ENCODE data around the gene SEPHS2. TPM values are rescaled to one million over a fixed set of nuclear protein-coding genes. Genes with fewer than 3 reads are reported as not detected.
"Not testable (repeated sequence)": the region's sequence is repeated elsewhere in the genome, so short reads cannot be mapped to it uniquely, and the experiment has no call there.

The SEPHS2 gene
- polyA plus RNA-seq, 1 donor from 2014 or later: 64.0 TPM

DNA sequence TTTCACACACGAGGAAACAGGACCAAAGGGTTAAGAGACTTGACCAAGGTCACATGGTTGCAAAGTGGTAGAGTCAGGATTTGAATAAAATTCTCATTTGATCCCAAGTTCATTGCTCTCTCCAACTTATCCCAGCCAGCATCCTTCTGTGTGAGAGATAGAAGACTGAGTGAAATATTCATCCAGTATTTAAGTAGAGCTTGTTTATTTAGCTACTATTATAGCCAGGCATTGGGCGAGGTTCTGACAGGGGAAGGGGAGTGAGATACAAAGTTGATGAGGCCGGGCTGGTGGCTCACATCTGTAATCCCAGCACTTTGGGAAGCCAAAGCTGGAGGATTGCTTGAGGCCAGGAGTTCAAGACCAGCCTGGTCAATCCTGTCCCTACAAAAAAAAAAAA is 31.3 kb upstream of the SEPHS2 start:
- Mint-ChIP-seq H3K4me1 (peaks cover 22 to 44% (median 35%) of the 10 kb centered on the region in 3 donors), H3K9me3 (peaks cover 0 to 2% (median 0%) of the 10 kb centered on the region in 3 donors), H3K27ac (peak overlapping the region in 1 of 3 donors; percentile 72), H3K36me3 (peaks cover 3% of the 10 kb centered on the region), H3K27me3 (no peaks in the 10 kb centered on the region), H3K4me3 (peak overlapping the region in 3 of 4 donors; percentile 35 to 49 (median 40))

DNA sequence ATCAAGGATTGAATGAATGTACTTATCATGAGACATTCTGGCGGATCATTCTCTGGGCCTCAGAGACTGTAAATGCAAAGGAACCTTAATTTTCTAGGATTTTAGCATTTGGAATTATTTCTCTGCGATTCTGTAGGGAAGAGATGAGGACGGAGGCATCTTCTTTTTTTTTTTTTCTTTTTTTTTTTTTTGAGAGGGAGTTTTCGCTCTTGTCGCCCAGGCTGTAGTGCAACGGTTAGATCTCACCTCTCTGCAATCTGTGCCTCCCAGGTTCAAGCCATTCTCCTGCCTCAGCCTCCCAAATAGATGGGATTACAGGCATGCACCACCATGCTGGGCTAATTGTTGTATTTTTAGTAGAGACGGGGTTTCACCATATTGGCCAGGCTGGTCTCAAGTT is 29.0 kb upstream of the SEPHS2 start:
- H3K36me3 Mint-ChIP-seq: peaks cover 3% of the 10 kb centered on the region
- peaks cover 0 to 2% (median 0%) of the 10 kb centered on the region in 3 donors for H3K9me3 Mint-ChIP-seq
- no peaks in the 10 kb centered on the region for H3K27me3 Mint-ChIP-seq
- peak overlapping the region; percentile 62 to 76 (median 72) for H3K4me3 Mint-ChIP-seq
- H3K4me1 Mint-ChIP-seq: peaks cover 28 to 49% (median 44%) of the 10 kb centered on the region in 3 donors
- H3K27ac Mint-ChIP-seq: peak overlapping the region in 2 of 3 donors; percentile 10 to 12

DNA sequence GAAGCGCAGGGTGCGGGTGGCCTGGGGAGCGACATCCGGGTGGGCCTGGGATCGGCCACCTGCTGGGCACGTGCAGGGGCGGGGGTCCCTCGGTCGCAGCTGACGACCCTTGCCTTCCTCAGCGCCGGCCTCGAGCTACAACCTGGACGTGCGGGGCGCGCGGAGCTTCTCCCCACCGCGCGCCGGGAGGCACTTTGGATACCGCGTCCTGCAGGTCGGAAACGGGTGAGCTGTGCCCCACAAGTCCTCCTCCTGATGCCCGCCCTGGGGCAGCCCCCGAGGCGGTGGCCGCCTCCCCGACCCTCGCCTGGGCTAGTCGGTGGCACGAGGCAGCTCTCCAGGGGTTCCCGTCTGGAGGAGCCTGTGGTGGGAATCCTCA is 28.4 kb upstream of the SEPHS2 start:
- no peaks in the 10 kb centered on the region for H3K27me3 Mint-ChIP-seq
- peaks cover 0 to 2% (median 0%) of the 10 kb centered on the region in 3 donors for H3K9me3 Mint-ChIP-seq
- peak overlapping the region; percentile 86 to 99 (median 92) for H3K4me3 Mint-ChIP-seq
- peaks cover 3% of the 10 kb centered on the region for H3K36me3 Mint-ChIP-seq
- H3K4me1 Mint-ChIP-seq: peaks cover 24 to 48% (median 43%) of the 10 kb centered on the region in 3 donors
- H3K27ac Mint-ChIP-seq: no peak overlapping the region

DNA sequence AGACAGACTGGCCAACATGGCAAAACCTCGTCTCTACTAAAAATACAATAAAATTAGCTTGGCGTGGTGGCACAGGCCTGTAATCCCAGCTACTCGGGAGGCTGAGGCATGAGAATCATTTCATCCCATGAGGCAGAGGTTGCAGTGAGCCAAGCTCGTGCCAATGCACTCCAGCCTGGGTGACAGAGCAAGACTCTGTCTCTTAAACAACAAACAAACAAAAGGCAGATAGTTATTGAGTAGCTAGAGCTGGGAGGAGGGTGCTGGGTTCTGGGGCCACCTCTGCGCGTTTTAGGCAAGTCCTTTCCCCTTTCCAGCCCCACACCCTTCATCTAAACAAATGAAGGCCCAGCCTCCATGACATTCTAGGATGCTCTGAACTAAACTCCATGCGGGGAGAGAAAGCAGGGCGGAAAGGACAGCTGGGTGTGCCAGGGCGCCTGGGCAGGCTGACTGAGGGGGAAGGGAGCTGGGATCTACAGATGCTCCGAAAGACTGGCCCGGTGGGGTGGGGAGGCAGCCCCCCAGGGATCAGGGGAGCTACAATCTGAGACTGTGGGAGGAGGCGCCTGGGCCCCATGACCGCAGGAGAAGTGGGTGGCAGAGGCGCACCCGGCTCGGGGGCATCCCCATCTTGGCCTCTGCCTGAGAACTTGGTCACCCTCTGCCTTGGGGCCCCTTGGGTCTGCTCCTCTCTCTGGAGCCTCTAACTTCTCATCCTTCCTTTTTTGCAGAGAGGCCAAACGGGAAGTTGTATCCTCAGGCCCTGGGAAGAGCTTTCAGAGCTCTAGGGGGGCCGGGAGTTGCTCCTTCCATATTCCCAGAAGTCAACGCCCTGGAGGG is 27.8 kb upstream of the SEPHS2 start:
- peak overlapping the region; percentile 90 to 97 (median 96) for H3K27ac Mint-ChIP-seq
- peaks cover 3% of the 10 kb centered on the region for H3K36me3 Mint-ChIP-seq
- H3K4me1 Mint-ChIP-seq: peaks cover 23 to 43% (median 40%) of the 10 kb centered on the region in 3 donors
- H3K4me3 Mint-ChIP-seq: peak overlapping the region; percentile 86 to 99 (median 92)
- H3K9me3 Mint-ChIP-seq: peaks cover 0 to 2% (median 0%) of the 10 kb centered on the region in 3 donors
- no peaks in the 10 kb centered on the region for H3K27me3 Mint-ChIP-seq

DNA sequence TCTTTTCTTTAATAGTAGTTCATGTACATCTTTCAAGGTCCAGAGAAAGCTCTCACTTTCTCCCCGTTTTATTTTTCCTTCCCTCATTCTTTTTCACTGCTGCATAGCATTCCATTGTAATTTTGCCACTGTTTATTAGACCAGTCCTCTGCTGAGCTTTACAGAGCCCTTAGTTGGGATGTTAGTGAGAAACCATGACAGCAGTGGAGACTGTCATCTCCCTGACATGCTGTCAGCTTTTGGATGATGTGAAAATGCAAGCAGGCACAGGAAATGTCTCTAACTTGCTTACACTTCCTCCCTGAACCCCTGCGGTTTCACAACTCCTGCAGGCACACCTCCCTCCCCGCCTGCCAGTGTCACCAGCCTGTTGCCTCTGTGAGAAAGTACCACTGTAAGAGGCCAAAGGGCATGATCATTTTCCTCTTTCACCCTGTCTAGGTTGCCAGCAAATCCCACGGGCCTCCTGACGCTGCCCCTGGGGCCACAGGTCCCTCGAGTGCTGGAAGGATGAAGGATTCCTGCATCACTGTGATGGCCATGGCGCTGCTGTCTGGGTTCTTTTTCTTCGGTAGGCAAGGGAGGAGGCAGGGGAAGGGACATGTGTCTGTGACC is 26.8 kb upstream of the SEPHS2 start, which contains the start of gene ITGAL:
TSS of gene ITGAL (plus strand) at position 415 of the 615 bp plus-strand sequence. CDS start at position 511, 96 bp downstream.
- H3K36me3 Mint-ChIP-seq: peaks cover 3% of the 10 kb centered on the region
- H3K9me3 Mint-ChIP-seq: peaks cover 0 to 2% (median 0%) of the 10 kb centered on the region in 3 donors
- H3K4me3 Mint-ChIP-seq: peak within 1 kb of the TSS; percentile 86 to 99 (median 92)
- H3K4me1 Mint-ChIP-seq: peaks cover 21 to 43% (median 40%) of the 10 kb centered on the region in 3 donors
- peak within 1 kb of the TSS; percentile 90 to 97 (median 96) for H3K27ac Mint-ChIP-seq
- no peaks in the 10 kb centered on the region for H3K27me3 Mint-ChIP-seq

DNA sequence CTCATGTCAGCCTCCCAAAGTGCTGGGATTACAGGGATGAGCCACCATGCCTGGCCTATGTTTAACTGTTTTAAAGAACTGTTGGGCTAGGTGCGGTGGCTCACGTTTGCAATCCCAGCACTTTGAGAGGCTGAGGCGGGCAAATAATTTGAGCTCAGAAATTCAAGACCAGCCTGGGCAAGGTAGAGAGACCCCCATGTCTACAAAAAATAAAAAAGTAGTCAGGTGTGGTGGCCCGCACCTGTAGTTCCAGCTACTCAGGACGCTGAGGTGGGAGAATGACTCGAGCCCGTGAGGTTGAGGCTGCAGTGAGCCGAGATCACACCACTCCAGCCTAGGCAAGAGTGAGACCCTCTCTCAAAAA is 24.9 kb upstream of the SEPHS2 start:
- H3K9me3 Mint-ChIP-seq: peaks cover 0 to 2% (median 0%) of the 10 kb centered on the region in 3 donors
- peaks cover 3% of the 10 kb centered on the region for H3K36me3 Mint-ChIP-seq
- H3K27me3 Mint-ChIP-seq: no peaks in the 10 kb centered on the region
- peak overlapping the region; percentile 75 to 90 (median 90) for H3K27ac Mint-ChIP-seq
- H3K4me3 Mint-ChIP-seq: peak overlapping the region in 3 of 4 donors; percentile 60 to 69 (median 67)
- peaks cover 14 to 41% (median 35%) of the 10 kb centered on the region in 3 donors for H3K4me1 Mint-ChIP-seq

DNA sequence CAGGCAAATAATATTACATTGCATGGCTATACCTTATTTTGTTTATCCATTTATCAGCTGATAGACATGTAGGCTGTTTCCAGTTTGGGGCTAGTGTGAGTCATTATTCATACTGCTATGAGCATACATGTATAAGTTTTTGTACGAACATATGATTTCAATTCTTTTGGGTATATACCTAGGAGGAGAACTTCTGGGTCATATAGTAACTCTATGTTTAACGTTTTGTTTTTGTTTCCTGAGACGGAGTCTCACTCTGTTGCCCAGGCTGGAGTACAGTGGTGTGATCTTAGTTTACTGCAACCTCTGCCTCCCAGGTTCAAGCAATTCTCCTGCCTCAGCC is 24.5 kb upstream of the SEPHS2 start:
- H3K4me1 Mint-ChIP-seq: peaks cover 14 to 39% (median 32%) of the 10 kb centered on the region in 3 donors
- peak overlapping the region; percentile 66 to 90 (median 75) for H3K27ac Mint-ChIP-seq
- no peaks in the 10 kb centered on the region for H3K27me3 Mint-ChIP-seq
- H3K4me3 Mint-ChIP-seq: peak overlapping the region in 3 of 4 donors; percentile 58 to 75 (median 69)
- peaks cover 0 to 2% (median 0%) of the 10 kb centered on the region in 3 donors for H3K9me3 Mint-ChIP-seq
- no peaks in the 10 kb centered on the region for H3K36me3 Mint-ChIP-seq

DNA sequence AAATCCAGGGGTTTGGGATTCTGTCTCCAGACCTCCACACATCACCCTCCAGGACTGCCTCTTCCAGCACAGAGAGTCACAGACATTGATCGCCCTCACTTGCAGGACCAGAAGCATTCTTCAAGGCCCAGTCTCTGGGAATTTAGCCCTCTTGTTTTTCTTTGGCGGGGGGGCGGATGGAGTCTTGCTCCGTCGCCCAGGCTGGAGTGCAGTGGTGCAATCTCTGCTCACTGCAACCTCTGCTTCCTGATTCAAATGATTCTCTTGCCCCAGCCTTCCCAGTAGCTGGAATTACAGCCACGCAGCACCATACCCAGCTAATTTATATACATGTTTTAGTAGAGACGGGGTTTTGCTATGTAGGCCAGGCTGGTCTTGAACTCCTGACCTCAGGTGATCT is 18.4 kb upstream of the SEPHS2 start:
- Mint-ChIP-seq H3K27ac (peak overlapping the region in 2 of 3 donors; percentile 35 to 74), H3K9me3 (no peaks in the 10 kb centered on the region), H3K36me3 (peaks cover 2% of the 10 kb centered on the region), H3K4me1 (peaks cover 7 to 11% (median 10%) of the 10 kb centered on the region in 3 donors), H3K27me3 (no peaks in the 10 kb centered on the region), H3K4me3 (no peak overlapping the region)

DNA sequence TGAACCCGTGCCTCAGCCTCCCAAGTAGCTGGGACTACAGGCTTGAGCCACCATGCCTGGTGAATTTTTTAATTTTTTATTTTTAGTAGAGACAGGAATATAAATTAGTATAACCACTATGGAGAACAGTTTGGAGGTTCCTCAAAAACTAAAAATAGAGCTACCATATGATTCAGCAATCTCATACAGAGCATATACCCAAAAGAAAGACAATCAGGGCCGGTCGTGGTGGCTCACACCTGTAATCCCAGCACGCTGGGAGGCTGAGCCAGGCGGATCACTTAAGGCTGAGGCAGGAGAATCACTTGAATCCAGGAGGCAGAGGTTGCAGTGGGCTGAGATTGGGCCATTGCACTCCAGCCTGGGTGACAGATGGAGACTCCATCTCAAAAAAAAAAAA is 15.8 kb upstream of the SEPHS2 start:
- not testable (repeated sequence) for H3K36me3 Mint-ChIP-seq, H3K27me3 Mint-ChIP-seq, H3K27ac Mint-ChIP-seq

DNA sequence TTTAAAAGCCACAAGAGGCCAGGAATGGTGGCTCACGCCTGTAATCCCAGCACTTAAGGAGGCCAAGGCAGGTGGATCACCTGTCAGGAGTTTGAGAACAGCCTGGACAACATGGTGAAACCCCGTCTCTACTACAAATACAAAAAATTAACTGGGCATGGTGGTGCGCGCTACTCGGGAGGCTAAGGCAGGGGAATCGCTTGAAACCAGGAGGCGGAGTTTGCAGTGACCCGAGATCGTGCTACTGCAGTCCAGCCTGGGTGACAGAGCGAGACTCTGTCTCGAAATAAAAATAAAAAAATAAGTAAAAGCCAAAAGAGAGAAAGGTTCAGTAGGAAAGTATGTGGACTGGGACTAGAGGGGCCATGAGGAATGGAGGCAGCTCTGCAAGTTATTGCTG is 13.8 kb upstream of the SEPHS2 start:
- Mint-ChIP-seq H3K27me3 (no peaks in the 10 kb centered on the region), H3K4me1 (peaks cover 24 to 34% (median 32%) of the 10 kb centered on the region in 3 donors), H3K9me3 (no peaks in the 10 kb centered on the region), H3K36me3 (peaks cover 2% of the 10 kb centered on the region), H3K4me3 (peak overlapping the region in 3 of 4 donors; percentile 70 to 91 (median 76)), H3K27ac (peak overlapping the region; percentile 59 to 93 (median 92))

More for the DNA sequence above, 15.8 kb upstream of the SEPHS2 start:
- H3K4me3 Mint-ChIP-seq, H3K9me3 Mint-ChIP-seq: not testable (repeated sequence)
- H3K4me1 Mint-ChIP-seq: peaks cover 18 to 32% (median 27%) of the 10 kb centered on the region in 3 donors

DNA sequence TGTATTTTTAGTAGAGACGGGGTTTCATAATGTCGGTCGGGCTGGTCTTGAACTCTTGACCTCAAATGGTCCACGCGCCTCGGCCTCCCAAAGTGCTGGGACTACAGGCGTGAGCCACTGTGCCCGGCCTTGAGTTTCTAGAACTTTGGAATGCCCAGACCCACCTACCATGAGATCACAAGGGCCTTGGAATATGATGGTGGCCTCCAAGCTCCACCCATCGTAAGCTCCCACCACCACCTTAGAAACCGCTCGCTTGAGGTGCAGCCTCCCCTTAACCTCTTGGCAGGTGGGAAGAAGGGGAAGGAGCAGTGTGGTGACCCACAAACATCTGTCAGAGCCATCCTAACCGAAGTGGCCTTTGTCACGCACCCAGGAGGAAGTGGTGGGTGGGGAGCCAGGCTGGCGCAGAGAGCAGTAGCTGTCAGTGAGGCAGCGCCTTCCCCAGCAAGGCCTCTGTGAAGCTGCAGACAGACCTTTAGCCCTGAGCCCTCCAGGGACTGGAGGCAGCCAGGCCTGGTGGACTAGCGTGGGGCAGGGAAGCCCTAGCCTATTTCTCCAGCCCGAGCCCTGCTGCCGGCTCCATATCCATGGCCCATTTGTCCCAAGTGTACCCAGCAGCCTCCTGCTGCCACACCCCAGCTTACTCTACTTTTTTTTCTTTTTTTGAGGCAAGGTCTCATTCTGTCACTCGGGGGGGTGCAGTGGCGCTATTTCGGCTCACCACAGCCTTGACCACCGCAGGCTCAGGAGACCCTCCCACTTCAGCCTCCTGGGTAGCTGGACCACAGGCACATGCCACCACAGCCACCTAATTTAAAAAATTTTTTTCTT is 13.1 kb upstream of the SEPHS2 start:
- Mint-ChIP-seq H3K4me1 (peaks cover 31 to 34% (median 33%) of the 10 kb centered on the region in 3 donors), H3K27me3 (no peaks in the 10 kb centered on the region), H3K27ac (peak overlapping the region; percentile 59 to 93 (median 92)), H3K9me3 (no peaks in the 10 kb centered on the region), H3K4me3 (peak overlapping the region; percentile 50 to 91 (median 78)), H3K36me3 (peaks cover 2% of the 10 kb centered on the region)

DNA sequence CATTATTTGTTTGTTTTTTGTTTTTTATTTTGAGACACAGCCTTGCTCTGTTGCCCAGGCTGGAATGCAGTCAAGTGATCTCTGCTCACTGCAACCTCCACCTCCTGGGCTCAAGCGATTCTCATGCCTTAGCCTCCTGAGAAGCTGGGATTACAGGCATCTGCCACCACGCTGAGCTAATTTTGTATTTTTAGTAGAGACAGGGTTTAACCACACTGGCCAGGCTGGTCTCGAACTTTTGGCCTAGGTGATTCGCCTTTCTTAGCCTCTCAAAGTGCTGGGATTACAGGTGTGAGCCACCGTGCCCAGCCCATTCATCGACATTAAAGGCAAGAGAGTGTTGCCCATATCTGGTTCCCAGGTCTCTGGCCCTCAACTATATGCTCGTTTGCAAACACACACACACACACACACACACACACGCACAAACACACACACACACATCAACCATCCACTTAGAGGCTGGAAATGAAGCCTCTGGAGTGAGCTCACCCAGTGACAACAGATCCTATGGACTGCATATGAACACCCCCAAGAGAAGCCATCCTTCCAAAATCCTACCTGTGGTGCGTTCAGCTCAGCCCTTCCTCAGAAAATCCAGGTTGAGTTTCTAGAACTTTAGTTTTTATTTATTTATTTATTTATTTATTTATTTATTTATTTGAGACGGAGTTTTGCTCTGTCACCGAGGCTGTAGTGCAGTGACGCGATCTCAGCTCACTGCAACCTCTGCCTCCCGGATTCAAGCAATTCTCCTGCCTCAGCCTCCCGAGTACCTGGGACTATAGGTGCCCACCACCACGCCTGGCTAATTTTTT is 12.3 kb upstream of the SEPHS2 start:
- no peaks in the 10 kb centered on the region for H3K36me3 Mint-ChIP-seq
- H3K27me3 Mint-ChIP-seq: no peaks in the 10 kb centered on the region
- H3K27ac Mint-ChIP-seq: peak overlapping the region; percentile 84 to 93 (median 92)
- H3K4me3 Mint-ChIP-seq: peak overlapping the region in 3 of 4 donors; percentile 52 to 91 (median 70)
- H3K9me3 Mint-ChIP-seq: no peaks in the 10 kb centered on the region
- H3K4me1 Mint-ChIP-seq: peaks cover 31 to 34% (median 33%) of the 10 kb centered on the region in 3 donors

DNA sequence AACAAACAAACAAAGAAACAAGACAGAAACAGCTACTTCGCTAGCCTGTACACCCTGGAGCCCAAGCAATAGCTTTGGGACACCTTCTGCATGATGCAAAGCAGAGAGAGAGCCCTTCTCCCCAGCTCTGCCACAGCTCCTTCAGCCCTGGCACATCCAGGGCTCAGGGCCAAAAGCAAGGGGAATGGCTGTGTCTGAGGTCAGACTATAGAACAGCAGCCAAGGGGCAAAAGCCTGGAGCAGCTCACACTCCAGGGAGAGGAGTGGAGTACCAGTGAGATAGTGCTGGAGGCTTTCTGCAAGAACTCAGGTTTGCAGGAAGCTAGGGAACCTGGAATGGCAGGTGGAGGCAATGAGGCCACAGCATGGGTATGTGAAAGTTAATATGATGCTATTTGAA is 11.6 kb upstream of the SEPHS2 start:
- Mint-ChIP-seq H3K27me3 (no peaks in the 10 kb centered on the region), H3K4me3 (peak overlapping the region in 1 of 4 donors; percentile 52), H3K4me1 (peaks cover 36 to 39% (median 37%) of the 10 kb centered on the region in 3 donors), H3K9me3 (no peaks in the 10 kb centered on the region), H3K36me3 (no peaks in the 10 kb centered on the region), H3K27ac (peak overlapping the region; percentile 55 to 84 (median 76))

DNA sequence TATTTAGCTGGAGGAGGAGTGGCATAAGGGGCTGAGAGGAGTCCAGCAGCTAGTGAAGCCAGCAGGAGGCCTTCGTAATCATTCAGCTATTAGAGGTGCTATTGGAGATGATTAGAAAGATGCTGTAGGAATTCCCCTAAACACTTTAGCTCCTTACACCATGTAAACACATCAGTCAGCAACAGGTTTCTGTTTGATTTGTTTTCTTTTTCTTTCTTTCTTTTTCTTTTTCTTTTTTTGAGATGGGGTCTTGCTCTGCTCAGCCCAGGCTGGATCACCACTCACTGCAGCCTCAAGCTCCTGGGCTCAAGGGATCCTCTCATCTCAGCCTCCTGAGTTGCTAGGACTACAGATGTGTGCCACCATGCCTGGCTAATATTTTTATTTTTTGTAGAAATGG is 10.6 kb upstream of the SEPHS2 start:
- H3K4me1 Mint-ChIP-seq: peaks cover 35 to 39% (median 37%) of the 10 kb centered on the region in 3 donors
- H3K4me3 Mint-ChIP-seq: peak overlapping the region in 2 of 4 donors; percentile 40 to 63
- H3K27ac Mint-ChIP-seq: peak overlapping the region in 2 of 3 donors; percentile 76 to 84

More for the DNA sequence above, 10.6 kb upstream of the SEPHS2 start:
- Mint-ChIP-seq H3K27me3 (no peaks in the 10 kb centered on the region), H3K9me3 (no peaks in the 10 kb centered on the region), H3K36me3 (no peaks in the 10 kb centered on the region)
